GM23338 (cell line): ENCODE results near the gene CNTNAP1. TPM values are rescaled to one million over a fixed set of nuclear protein-coding genes. Genes with fewer than 3 reads are reported as not detected.

Source experiments
- ATAC-seq: fragments of 200-7000 bp; cut with Tn5 transposase; 3 replicates; pipeline ENCODE4 v1.9.1; 2020
- DNase-seq: peaks from one replicate; pipeline ENCODE4 v3.0.0-alpha.2; 2015; ENCODE audit warnings: low spot score
- H2AFZ ChIP-seq: fragments of 200-600 bp; sonication (generic); 2 replicates; pipeline ENCODE4 v1.8.0; 2016; ENCODE audit warnings: antibody characterized with exemption, mild to moderate bottlenecking, moderate library complexity
- H3F3A ChIP-seq: fragments of 200-600 bp; sonication (generic); replicated peaks from 2 replicates; pipeline ENCODE4 v1.8.0; 2017; ENCODE audit warnings: antibody characterized with exemption, mixed run types, low read depth
- H3K27ac ChIP-seq: fragments of 200-600 bp; sonication (generic); 2 replicates; pipeline ENCODE4 v1.6.1; 2016; ENCODE audit warnings: low read depth
- H3K27me3 ChIP-seq: fragments of 200-600 bp; sonication (generic); 2 replicates; pipeline ENCODE4 v1.8.0; 2016; ENCODE audit warnings: mild to moderate bottlenecking, mixed run types, moderate library complexity; ENCODE audit not compliant: insufficient read depth
- H3K36me3 ChIP-seq: fragments of 200-600 bp; sonication (generic); 2 replicates; pipeline ENCODE4 v1.8.0; 2016; ENCODE audit warnings: mild to moderate bottlenecking; ENCODE audit not compliant: insufficient read depth
- H3K4me1 ChIP-seq: fragments of 200-600 bp; sonication (generic); 2 replicates; pipeline ENCODE4 v1.8.0; 2016; ENCODE audit warnings: mild to moderate bottlenecking, moderate library complexity; ENCODE audit not compliant: insufficient read depth
- H3K4me2 ChIP-seq: fragments of 200-600 bp; sonication (generic); 2 replicates; pipeline ENCODE4 v1.7.1; 2017; ENCODE audit warnings: mixed run types
- H3K4me3 ChIP-seq: fragments of 200-600 bp; sonication (generic); 2 replicates; pipeline ENCODE4 v1.6.1; 2016; ENCODE audit warnings: mixed run types
- H3K79me2 ChIP-seq: fragments of 200-600 bp; sonication (generic); replicated peaks from 2 replicates; pipeline ENCODE4 v1.8.0; 2017; ENCODE audit warnings: mild to moderate bottlenecking; ENCODE audit not compliant: insufficient read depth
- H3K9me2 ChIP-seq: fragments of 200-600 bp; sonication (generic); 2 replicates; pipeline ENCODE4 v1.8.0; 2017; ENCODE audit not compliant: insufficient read depth
- H4K20me1 ChIP-seq: fragments of 200-600 bp; sonication (generic); replicated peaks from 2 replicates; pipeline ENCODE4 v1.8.0; 2017; ENCODE audit warnings: mild to moderate bottlenecking; ENCODE audit not compliant: insufficient read depth
- H3K27ac Mint-ChIP-seq: 2 replicates; pipeline ENCODE4 v1.8.0; 2020; ENCODE audit warnings: inconsistent platforms, mild to moderate bottlenecking, moderate library complexity, mixed read lengths
- H3K27me3 Mint-ChIP-seq: 3 replicates; pipeline ENCODE4 v1.8.0; 2022; ENCODE audit warnings: low read depth, mild to moderate bottlenecking, moderate library complexity, mixed read lengths, inconsistent platforms; ENCODE audit not compliant: insufficient read depth, poor library complexity
- H3K36me3 Mint-ChIP-seq: 3 replicates; pipeline ENCODE4 v1.8.0; 2021; ENCODE audit warnings: low read depth, mild to moderate bottlenecking, inconsistent platforms, moderate library complexity, mixed read lengths
- H3K4me1 Mint-ChIP-seq: 3 replicates; pipeline ENCODE4 v1.8.0; 2020; ENCODE audit warnings: mild to moderate bottlenecking, inconsistent platforms, mixed read lengths
- H3K4me3 Mint-ChIP-seq: 3 replicates; pipeline ENCODE4 v1.8.0; 2021; ENCODE audit warnings: moderate library complexity, mild to moderate bottlenecking, inconsistent platforms, mixed read lengths
- H3K9me3 Mint-ChIP-seq: 3 replicates; pipeline ENCODE4 v1.8.0; 2020; ENCODE audit warnings: moderate library complexity, mild to moderate bottlenecking, inconsistent platforms, mixed read lengths
- CREB1 ChIP-seq: fragments of 250-450 bp; sonication (Bioruptor Pico); IDR thresholded peaks from 2 replicates; pipeline ENCODE4 v1.5.0; 2020; ENCODE audit warnings: low read depth, mild to moderate bottlenecking, moderate library complexity
- EZH2 ChIP-seq: fragments of 200-600 bp; sonication (generic); IDR thresholded peaks from one replicate; pipeline ENCODE4 v1.8.0; 2017; ENCODE audit warnings: antibody characterized with exemption, mild to moderate bottlenecking, low read depth; ENCODE audit not compliant: unreplicated experiment
- NANOG ChIP-seq: IDR thresholded peaks from 2 replicates; pipeline ENCODE4 v1.6.1; 2016; ENCODE audit warnings: antibody characterized with exemption, borderline replicate concordance
- POLR2AphosphoS5 ChIP-seq: IDR thresholded peaks from 2 replicates; pipeline ENCODE4 v1.6.1; 2016; ENCODE audit warnings: antibody characterized with exemption, low read depth
- STAT1 ChIP-seq: IDR thresholded peaks from one replicate; pipeline ENCODE4 v1.6.1; 2016; ENCODE audit warnings: antibody characterized with exemption; ENCODE audit not compliant: unreplicated experiment
- ZNF114 ChIP-seq: fragments of 250-450 bp; sonication (Bioruptor Pico); IDR thresholded peaks from 2 replicates; pipeline ENCODE4 v1.5.0; 2020; ENCODE audit warnings: mild to moderate bottlenecking, moderate library complexity
- ZNF331 ChIP-seq: fragments of 250-450 bp; sonication (Bioruptor Pico); IDR thresholded peaks from 2 replicates; pipeline ENCODE4 v1.5.0; 2020; ENCODE audit warnings: low read depth, mild to moderate bottlenecking, moderate library complexity
- polyA plus RNA-seq: library from polyadenylated mRNA; unstranded; fragments of >200 nt; fragmentation: Nextera tagmentation; extraction: Ambion mirVana; gene quantifications from 2 replicates; pipeline ENCODE4 v1.2.1, GENCODE V29; 2016
- total RNA-seq: library from RNA; depleted of rRNA; stranded (reverse); fragments of >200 nt; shearing (Covaris generic); gene quantifications from 2 replicates; pipeline ENCODE4 v1.2.3, GENCODE V29; 2014
- TF ChIP-seq, protein P1 (sequence below): fragments of 250-450 bp; sonication (Bioruptor Pico); IDR thresholded peaks from 2 replicates; pipeline ENCODE4 v1.5.0; 2020; ENCODE audit warnings: mild to moderate bottlenecking, moderate library complexity
- TF ChIP-seq, protein P2 (sequence below): IDR thresholded peaks from 2 replicates; pipeline ENCODE4 v1.6.1; 2016; ENCODE audit warnings: antibody characterized with exemption
- TF ChIP-seq, protein P3 (sequence below), 2 experiments: fragments of 200-600 bp in 1 of 2; sonication (generic) in 1 of 2; conservative IDR thresholded peaks; 2 replicates each; pipeline versions ENCODE4 v1.5.1 to v1.6.1; 2016 to 2017; ENCODE audit warnings: antibody characterized with exemption in 2 of 2, low read depth in 2 of 2, mild to moderate bottlenecking in 2 of 2, moderate library complexity in 1 of 2
- TF ChIP-seq, protein P4 (sequence below): IDR thresholded peaks from one replicate; pipeline ENCODE4 v1.6.1; 2018; ENCODE audit warnings: antibody characterized with exemption; ENCODE audit not compliant: unreplicated experiment

The CNTNAP1 gene
- total and polyA plus RNA-seq, 2 experiments from 2014 or later = 1.3 to 5.0 TPM

DNA sequence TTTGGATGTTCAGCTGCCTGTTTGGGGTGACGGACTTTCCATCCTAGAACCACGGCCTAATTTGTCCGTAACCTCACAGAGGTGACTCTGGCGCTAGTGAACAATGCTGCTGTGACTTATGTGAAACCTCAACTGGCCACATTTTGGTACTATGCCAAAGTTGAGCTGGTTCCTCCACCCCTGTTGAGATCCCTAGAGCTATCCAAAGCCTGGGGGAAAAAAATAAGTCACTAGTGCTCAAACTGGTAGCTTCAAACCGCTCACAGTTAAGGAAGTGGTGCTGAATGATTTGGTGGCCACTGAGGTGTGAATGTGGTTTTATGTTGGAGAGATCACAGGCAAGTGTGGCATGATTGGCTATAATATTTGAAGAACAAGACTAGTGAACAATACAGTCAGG, 34.6 kb upstream of the CNTNAP1 start (continued):
- TF ChIP-seq, protein P1, sequence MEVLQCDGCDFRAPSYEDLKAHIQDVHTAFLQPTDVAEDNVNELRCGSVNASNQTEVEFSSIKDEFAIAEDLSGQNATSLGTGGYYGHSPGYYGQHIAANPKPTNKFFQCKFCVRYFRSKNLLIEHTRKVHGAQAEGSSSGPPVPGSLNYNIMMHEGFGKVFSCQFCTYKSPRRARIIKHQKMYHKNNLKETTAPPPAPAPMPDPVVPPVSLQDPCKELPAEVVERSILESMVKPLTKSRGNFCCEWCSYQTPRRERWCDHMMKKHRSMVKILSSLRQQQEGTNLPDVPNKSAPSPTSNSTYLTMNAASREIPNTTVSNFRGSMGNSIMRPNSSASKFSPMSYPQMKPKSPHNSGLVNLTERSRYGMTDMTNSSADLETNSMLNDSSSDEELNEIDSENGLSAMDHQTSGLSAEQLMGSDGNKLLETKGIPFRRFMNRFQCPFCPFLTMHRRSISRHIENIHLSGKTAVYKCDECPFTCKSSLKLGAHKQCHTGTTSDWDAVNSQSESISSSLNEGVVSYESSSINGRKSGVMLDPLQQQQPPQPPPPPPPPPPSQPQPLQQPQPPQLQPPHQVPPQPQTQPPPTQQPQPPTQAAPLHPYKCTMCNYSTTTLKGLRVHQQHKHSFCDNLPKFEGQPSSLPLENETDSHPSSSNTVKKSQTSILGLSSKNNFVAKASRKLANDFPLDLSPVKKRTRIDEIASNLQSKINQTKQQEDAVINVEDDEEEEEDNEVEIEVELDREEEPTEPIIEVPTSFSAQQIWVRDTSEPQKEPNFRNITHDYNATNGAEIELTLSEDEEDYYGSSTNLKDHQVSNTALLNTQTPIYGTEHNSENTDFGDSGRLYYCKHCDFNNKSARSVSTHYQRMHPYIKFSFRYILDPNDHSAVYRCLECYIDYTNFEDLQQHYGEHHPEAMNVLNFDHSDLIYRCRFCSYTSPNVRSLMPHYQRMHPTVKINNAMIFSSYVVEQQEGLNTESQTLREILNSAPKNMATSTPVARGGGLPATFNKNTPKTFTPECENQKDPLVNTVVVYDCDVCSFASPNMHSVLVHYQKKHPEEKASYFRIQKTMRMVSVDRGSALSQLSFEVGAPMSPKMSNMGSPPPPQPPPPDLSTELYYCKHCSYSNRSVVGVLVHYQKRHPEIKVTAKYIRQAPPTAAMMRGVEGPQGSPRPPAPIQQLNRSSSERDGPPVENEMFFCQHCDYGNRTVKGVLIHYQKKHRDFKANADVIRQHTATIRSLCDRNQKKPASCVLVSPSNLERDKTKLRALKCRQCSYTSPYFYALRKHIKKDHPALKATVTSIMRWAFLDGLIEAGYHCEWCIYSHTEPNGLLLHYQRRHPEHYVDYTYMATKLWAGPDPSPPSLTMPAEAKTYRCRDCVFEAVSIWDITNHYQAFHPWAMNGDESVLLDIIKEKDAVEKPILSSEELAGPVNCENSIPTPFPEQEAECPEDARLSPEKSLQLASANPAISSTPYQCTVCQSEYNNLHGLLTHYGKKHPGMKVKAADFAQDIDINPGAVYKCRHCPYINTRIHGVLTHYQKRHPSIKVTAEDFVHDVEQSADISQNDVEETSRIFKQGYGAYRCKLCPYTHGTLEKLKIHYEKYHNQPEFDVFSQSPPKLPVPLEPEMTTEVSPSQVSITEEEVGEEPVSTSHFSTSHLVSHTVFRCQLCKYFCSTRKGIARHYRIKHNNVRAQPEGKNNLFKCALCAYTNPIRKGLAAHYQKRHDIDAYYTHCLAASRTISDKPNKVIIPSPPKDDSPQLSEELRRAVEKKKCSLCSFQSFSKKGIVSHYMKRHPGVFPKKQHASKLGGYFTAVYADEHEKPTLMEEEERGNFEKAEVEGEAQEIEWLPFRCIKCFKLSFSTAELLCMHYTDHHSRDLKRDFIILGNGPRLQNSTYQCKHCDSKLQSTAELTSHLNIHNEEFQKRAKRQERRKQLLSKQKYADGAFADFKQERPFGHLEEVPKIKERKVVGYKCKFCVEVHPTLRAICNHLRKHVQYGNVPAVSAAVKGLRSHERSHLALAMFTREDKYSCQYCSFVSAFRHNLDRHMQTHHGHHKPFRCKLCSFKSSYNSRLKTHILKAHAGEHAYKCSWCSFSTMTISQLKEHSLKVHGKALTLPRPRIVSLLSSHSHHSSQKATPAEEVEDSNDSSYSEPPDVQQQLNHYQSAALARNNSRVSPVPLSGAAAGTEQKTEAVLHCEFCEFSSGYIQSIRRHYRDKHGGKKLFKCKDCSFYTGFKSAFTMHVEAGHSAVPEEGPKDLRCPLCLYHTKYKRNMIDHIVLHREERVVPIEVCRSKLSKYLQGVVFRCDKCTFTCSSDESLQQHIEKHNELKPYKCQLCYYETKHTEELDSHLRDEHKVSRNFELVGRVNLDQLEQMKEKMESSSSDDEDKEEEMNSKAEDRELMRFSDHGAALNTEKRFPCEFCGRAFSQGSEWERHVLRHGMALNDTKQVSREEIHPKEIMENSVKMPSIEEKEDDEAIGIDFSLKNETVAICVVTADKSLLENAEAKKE (CRISPR knock-in tag) = no peak
- TF ChIP-seq NANOG = no peak

DNA sequence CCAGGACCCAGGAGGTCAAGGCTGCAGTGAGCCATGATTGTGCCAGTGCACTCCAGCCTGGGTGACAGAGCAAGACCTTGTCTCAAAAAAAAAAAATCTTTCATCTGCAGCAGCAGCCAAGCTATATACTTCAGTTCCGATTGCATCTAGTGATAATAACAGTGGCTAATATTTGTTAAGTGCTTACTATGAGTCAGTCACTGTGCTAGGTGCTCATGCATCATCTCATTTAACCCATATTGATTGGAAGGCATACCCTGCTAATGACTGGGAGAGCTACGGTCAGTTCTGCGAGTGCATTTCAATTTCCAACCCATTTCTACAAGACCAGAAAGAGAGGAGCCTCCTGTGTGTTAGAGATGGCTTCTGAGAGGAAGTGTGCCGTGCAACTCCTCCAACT, 30.9 kb upstream of the CNTNAP1 start:
- Histone ChIP-seq H3K36me3 (no peaks in the 10 kb centered on the region), H2AFZ (no peak overlapping the region), H3K9me2 (no peaks in the 10 kb centered on the region), H3K27ac (no peak overlapping the region), H3K4me2 (no peak overlapping the region), H4K20me1 (no peaks in the 10 kb centered on the region), H3K27me3 (0 out of 2 replicates have a peak, but pooled peaks cover 3% of the 10 kb centered on the region), H3K4me1 (0 out of 2 replicates have a peak, but pooled peaks cover 2% of the 10 kb centered on the region), H3K4me3 (no peak overlapping the region), H3F3A (0 out of 2 replicates have a peak, but pooled peaks cover 8% of the 10 kb centered on the region), H3K79me2 (no peaks in the 10 kb centered on the region)
- H3K36me3 Mint-ChIP-seq = no peaks in the 10 kb centered on the region
- DNase-seq (no peak), ATAC-seq (no peak)
- H3K9me3 Mint-ChIP-seq = no peaks in the 10 kb centered on the region; the same call in 2 of the 3 replicates
- peaks cover 9% of the 10 kb centered on the region for H3K27me3 Mint-ChIP-seq
- peaks cover 11% of the 10 kb centered on the region; the same call in 2 of the 3 replicates for H3K4me1 Mint-ChIP-seq
- H3K4me3 Mint-ChIP-seq = no peak overlapping the region
- H3K27ac Mint-ChIP-seq = no peak overlapping the region
- TF ChIP-seq POLR2AphosphoS5 = no peak
- TF ChIP-seq ZNF331 (CRISPR knock-in tag) = no peak
- TF ChIP-seq STAT1 = no peak
- TF ChIP-seq ZNF114 = no peak
- TF ChIP-seq CREB1 = no peak
- TF ChIP-seq, protein P2, sequence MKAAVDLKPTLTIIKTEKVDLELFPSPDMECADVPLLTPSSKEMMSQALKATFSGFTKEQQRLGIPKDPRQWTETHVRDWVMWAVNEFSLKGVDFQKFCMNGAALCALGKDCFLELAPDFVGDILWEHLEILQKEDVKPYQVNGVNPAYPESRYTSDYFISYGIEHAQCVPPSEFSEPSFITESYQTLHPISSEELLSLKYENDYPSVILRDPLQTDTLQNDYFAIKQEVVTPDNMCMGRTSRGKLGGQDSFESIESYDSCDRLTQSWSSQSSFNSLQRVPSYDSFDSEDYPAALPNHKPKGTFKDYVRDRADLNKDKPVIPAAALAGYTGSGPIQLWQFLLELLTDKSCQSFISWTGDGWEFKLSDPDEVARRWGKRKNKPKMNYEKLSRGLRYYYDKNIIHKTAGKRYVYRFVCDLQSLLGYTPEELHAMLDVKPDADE = no peak
- TF ChIP-seq, protein P3, sequence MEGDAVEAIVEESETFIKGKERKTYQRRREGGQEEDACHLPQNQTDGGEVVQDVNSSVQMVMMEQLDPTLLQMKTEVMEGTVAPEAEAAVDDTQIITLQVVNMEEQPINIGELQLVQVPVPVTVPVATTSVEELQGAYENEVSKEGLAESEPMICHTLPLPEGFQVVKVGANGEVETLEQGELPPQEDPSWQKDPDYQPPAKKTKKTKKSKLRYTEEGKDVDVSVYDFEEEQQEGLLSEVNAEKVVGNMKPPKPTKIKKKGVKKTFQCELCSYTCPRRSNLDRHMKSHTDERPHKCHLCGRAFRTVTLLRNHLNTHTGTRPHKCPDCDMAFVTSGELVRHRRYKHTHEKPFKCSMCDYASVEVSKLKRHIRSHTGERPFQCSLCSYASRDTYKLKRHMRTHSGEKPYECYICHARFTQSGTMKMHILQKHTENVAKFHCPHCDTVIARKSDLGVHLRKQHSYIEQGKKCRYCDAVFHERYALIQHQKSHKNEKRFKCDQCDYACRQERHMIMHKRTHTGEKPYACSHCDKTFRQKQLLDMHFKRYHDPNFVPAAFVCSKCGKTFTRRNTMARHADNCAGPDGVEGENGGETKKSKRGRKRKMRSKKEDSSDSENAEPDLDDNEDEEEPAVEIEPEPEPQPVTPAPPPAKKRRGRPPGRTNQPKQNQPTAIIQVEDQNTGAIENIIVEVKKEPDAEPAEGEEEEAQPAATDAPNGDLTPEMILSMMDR (conservative IDR thresholded peaks at IDR 0.05; ENCODE audit: low read depth in 2 of 2) = no peak
- no peak for TF ChIP-seq NANOG
- TF ChIP-seq EZH2 = no peak
- TF ChIP-seq, protein P4, sequence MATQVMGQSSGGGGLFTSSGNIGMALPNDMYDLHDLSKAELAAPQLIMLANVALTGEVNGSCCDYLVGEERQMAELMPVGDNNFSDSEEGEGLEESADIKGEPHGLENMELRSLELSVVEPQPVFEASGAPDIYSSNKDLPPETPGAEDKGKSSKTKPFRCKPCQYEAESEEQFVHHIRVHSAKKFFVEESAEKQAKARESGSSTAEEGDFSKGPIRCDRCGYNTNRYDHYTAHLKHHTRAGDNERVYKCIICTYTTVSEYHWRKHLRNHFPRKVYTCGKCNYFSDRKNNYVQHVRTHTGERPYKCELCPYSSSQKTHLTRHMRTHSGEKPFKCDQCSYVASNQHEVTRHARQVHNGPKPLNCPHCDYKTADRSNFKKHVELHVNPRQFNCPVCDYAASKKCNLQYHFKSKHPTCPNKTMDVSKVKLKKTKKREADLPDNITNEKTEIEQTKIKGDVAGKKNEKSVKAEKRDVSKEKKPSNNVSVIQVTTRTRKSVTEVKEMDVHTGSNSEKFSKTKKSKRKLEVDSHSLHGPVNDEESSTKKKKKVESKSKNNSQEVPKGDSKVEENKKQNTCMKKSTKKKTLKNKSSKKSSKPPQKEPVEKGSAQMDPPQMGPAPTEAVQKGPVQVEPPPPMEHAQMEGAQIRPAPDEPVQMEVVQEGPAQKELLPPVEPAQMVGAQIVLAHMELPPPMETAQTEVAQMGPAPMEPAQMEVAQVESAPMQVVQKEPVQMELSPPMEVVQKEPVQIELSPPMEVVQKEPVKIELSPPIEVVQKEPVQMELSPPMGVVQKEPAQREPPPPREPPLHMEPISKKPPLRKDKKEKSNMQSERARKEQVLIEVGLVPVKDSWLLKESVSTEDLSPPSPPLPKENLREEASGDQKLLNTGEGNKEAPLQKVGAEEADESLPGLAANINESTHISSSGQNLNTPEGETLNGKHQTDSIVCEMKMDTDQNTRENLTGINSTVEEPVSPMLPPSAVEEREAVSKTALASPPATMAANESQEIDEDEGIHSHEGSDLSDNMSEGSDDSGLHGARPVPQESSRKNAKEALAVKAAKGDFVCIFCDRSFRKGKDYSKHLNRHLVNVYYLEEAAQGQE = no peak
